GM21390 (cell line): Measurements from ENCODE around the gene ZNF202.
"Not testable (repeated sequence)": the region's sequence is repeated elsewhere in the genome, so short reads cannot be mapped to it uniquely, and the experiment has no call there.

Experiments used
- ATAC-seq: cut with Tn5 transposase; IDR thresholded peaks from one replicate; pipeline ENCODE4 v1.9.1; 2021; ENCODE audit not compliant: unreplicated experiment

The ZNF202 gene

GRCh38 chr11:123742031-123742723 lies 717 bp upstream of the ZNF202 start:
- ATAC-seq, result no peak

- ATAC-seq, result no peak
Observed at GRCh38 chr11:123740787-123741158, 687 bp downstream of the ZNF202 start.

- ATAC-seq, result no peak
Observed at GRCh38 chr11:123738374-123738773, 3.1 kb downstream of the ZNF202 start.

- no peak for ATAC-seq
Observed at GRCh38 chr11:123736769-123737168, 4.7 kb downstream of the ZNF202 start.

GRCh38 chr11:123729602-123730001 lies 11.9 kb downstream of the ZNF202 start:
- ATAC-seq, result no peak

- no peak for ATAC-seq
Observed at GRCh38 chr11:123725995-123726655, 15.3 kb downstream of the ZNF202 start.

- no peak for ATAC-seq
Observed at GRCh38 chr11:123719452-123719851, 22.0 kb downstream of the ZNF202 start.

- ATAC-seq, result no peak
Observed at GRCh38 chr11:123718469-123718868, 23.0 kb downstream of the ZNF202 start.

GRCh38 chr11:123718063-123718462 lies 23.4 kb downstream of the ZNF202 start:
- ATAC-seq, result no peak

GRCh38 chr11:123712627-123713026 lies 28.8 kb downstream of the ZNF202 start:
- ATAC-seq, result not testable (repeated sequence)

- ATAC-seq, result peak; percentile 65
Observed at GRCh38 chr11:123707606-123708205, 33.8 kb downstream of the ZNF202 start.

- no peak for ATAC-seq
Observed at GRCh38 chr11:123707206-123707605, 34.3 kb downstream of the ZNF202 start.

- ATAC-seq, result no peak
Observed at GRCh38 chr11:123704341-123704740, 37.1 kb downstream of the ZNF202 start.

GRCh38 chr11:123702696-123703095 lies 38.8 kb downstream of the ZNF202 start:
- no peak for ATAC-seq

- no peak for ATAC-seq
Observed at GRCh38 chr11:123702139-123702538, 39.3 kb downstream of the ZNF202 start.

- ATAC-seq, result no peak
Observed at GRCh38 chr11:123700772-123701171, 40.7 kb downstream of the ZNF202 start.

GRCh38 chr11:123698546-123699127 lies 42.8 kb downstream of the ZNF202 start:
- ATAC-seq, result no peak

GRCh38 chr11:123696183-123696582 lies 45.3 kb downstream of the ZNF202 start:
- no peak for ATAC-seq

GRCh38 chr11:123695231-123695630 lies 46.2 kb downstream of the ZNF202 start:
- no peak for ATAC-seq

- no peak for ATAC-seq
Observed at GRCh38 chr11:123694551-123694950, 46.9 kb downstream of the ZNF202 start.

GRCh38 chr11:123692961-123693360 lies 48.5 kb downstream of the ZNF202 start:
- no peak for ATAC-seq

- ATAC-seq, result no peak
Observed at GRCh38 chr11:123690485-123690884, 51.0 kb downstream of the ZNF202 start.
